GM23338 (cell line): ENCODE measurements around the gene MRPL32. TPM values are rescaled to one million over a fixed set of nuclear protein-coding genes. Genes with fewer than 3 reads are reported as not detected.

ENCODE experiments used
- ATAC-seq: fragments of 200-7000 bp; cut with Tn5 transposase; 3 replicates; pipeline ENCODE4 v1.9.1; 2020
- DNase-seq: peaks from one replicate; pipeline ENCODE4 v3.0.0-alpha.2; 2015; ENCODE audit warnings: low spot score
- H2AFZ ChIP-seq: fragments of 200-600 bp; sonication (generic); 2 replicates; pipeline ENCODE4 v1.8.0; 2016; ENCODE audit warnings: antibody characterized with exemption, mild to moderate bottlenecking, moderate library complexity
- H3F3A ChIP-seq: fragments of 200-600 bp; sonication (generic); replicated peaks from 2 replicates; pipeline ENCODE4 v1.8.0; 2017; ENCODE audit warnings: antibody characterized with exemption, mixed run types, low read depth
- H3K27ac ChIP-seq: fragments of 200-600 bp; sonication (generic); 2 replicates; pipeline ENCODE4 v1.6.1; 2016; ENCODE audit warnings: low read depth
- H3K27me3 ChIP-seq: fragments of 200-600 bp; sonication (generic); 2 replicates; pipeline ENCODE4 v1.8.0; 2016; ENCODE audit warnings: mild to moderate bottlenecking, mixed run types, moderate library complexity; ENCODE audit not compliant: insufficient read depth
- H3K36me3 ChIP-seq: fragments of 200-600 bp; sonication (generic); 2 replicates; pipeline ENCODE4 v1.8.0; 2016; ENCODE audit warnings: mild to moderate bottlenecking; ENCODE audit not compliant: insufficient read depth
- H3K4me1 ChIP-seq: fragments of 200-600 bp; sonication (generic); 2 replicates; pipeline ENCODE4 v1.8.0; 2016; ENCODE audit warnings: mild to moderate bottlenecking, moderate library complexity; ENCODE audit not compliant: insufficient read depth
- H3K4me2 ChIP-seq: fragments of 200-600 bp; sonication (generic); 2 replicates; pipeline ENCODE4 v1.7.1; 2017; ENCODE audit warnings: mixed run types
- H3K4me3 ChIP-seq: fragments of 200-600 bp; sonication (generic); 2 replicates; pipeline ENCODE4 v1.6.1; 2016; ENCODE audit warnings: mixed run types
- H3K79me2 ChIP-seq: fragments of 200-600 bp; sonication (generic); replicated peaks from 2 replicates; pipeline ENCODE4 v1.8.0; 2017; ENCODE audit warnings: mild to moderate bottlenecking; ENCODE audit not compliant: insufficient read depth
- H3K9me2 ChIP-seq: fragments of 200-600 bp; sonication (generic); 2 replicates; pipeline ENCODE4 v1.8.0; 2017; ENCODE audit not compliant: insufficient read depth
- H4K20me1 ChIP-seq: fragments of 200-600 bp; sonication (generic); replicated peaks from 2 replicates; pipeline ENCODE4 v1.8.0; 2017; ENCODE audit warnings: mild to moderate bottlenecking; ENCODE audit not compliant: insufficient read depth
- H3K27ac Mint-ChIP-seq: 2 replicates; pipeline ENCODE4 v1.8.0; 2020; ENCODE audit warnings: inconsistent platforms, mild to moderate bottlenecking, moderate library complexity, mixed read lengths
- H3K27me3 Mint-ChIP-seq: 3 replicates; pipeline ENCODE4 v1.8.0; 2022; ENCODE audit warnings: low read depth, mild to moderate bottlenecking, moderate library complexity, mixed read lengths, inconsistent platforms; ENCODE audit not compliant: insufficient read depth, poor library complexity
- H3K36me3 Mint-ChIP-seq: 3 replicates; pipeline ENCODE4 v1.8.0; 2021; ENCODE audit warnings: low read depth, mild to moderate bottlenecking, inconsistent platforms, moderate library complexity, mixed read lengths
- H3K4me1 Mint-ChIP-seq: 3 replicates; pipeline ENCODE4 v1.8.0; 2020; ENCODE audit warnings: mild to moderate bottlenecking, inconsistent platforms, mixed read lengths
- H3K4me3 Mint-ChIP-seq: 3 replicates; pipeline ENCODE4 v1.8.0; 2021; ENCODE audit warnings: moderate library complexity, mild to moderate bottlenecking, inconsistent platforms, mixed read lengths
- H3K9me3 Mint-ChIP-seq: 3 replicates; pipeline ENCODE4 v1.8.0; 2020; ENCODE audit warnings: moderate library complexity, mild to moderate bottlenecking, inconsistent platforms, mixed read lengths
- CREB1 ChIP-seq: fragments of 250-450 bp; sonication (Bioruptor Pico); IDR thresholded peaks from 2 replicates; pipeline ENCODE4 v1.5.0; 2020; ENCODE audit warnings: low read depth, mild to moderate bottlenecking, moderate library complexity
- EZH2 ChIP-seq: fragments of 200-600 bp; sonication (generic); IDR thresholded peaks from one replicate; pipeline ENCODE4 v1.8.0; 2017; ENCODE audit warnings: antibody characterized with exemption, mild to moderate bottlenecking, low read depth; ENCODE audit not compliant: unreplicated experiment
- EZH2phosphoT487 ChIP-seq: fragments of 200-600 bp; sonication (generic); IDR thresholded peaks from one replicate; pipeline ENCODE4 v1.8.1; 2018; ENCODE audit warnings: antibody characterized with exemption; ENCODE audit not compliant: unreplicated experiment
- JUNB ChIP-seq: IDR thresholded peaks from one replicate; pipeline ENCODE4 v1.6.1; 2016; ENCODE audit warnings: antibody characterized with exemption; ENCODE audit not compliant: unreplicated experiment
- NANOG ChIP-seq: IDR thresholded peaks from 2 replicates; pipeline ENCODE4 v1.6.1; 2016; ENCODE audit warnings: antibody characterized with exemption, borderline replicate concordance
- POLR2AphosphoS5 ChIP-seq: IDR thresholded peaks from 2 replicates; pipeline ENCODE4 v1.6.1; 2016; ENCODE audit warnings: antibody characterized with exemption, low read depth
- REST ChIP-seq: IDR thresholded peaks from one replicate; pipeline ENCODE4 v1.6.1; 2018; ENCODE audit warnings: antibody characterized with exemption; ENCODE audit not compliant: unreplicated experiment
- STAT1 ChIP-seq: IDR thresholded peaks from one replicate; pipeline ENCODE4 v1.6.1; 2016; ENCODE audit warnings: antibody characterized with exemption; ENCODE audit not compliant: unreplicated experiment
- ZNF114 ChIP-seq: fragments of 250-450 bp; sonication (Bioruptor Pico); IDR thresholded peaks from 2 replicates; pipeline ENCODE4 v1.5.0; 2020; ENCODE audit warnings: mild to moderate bottlenecking, moderate library complexity
- ZNF331 ChIP-seq: fragments of 250-450 bp; sonication (Bioruptor Pico); IDR thresholded peaks from 2 replicates; pipeline ENCODE4 v1.5.0; 2020; ENCODE audit warnings: low read depth, mild to moderate bottlenecking, moderate library complexity
- polyA plus RNA-seq: library from polyadenylated mRNA; unstranded; fragments of >200 nt; fragmentation: Nextera tagmentation; extraction: Ambion mirVana; gene quantifications from 2 replicates; pipeline ENCODE4 v1.2.1, GENCODE V29; 2016
- total RNA-seq: library from RNA; depleted of rRNA; stranded (reverse); fragments of >200 nt; shearing (Covaris generic); gene quantifications from 2 replicates; pipeline ENCODE4 v1.2.3, GENCODE V29; 2014
- TF ChIP-seq, protein P1 (sequence below): IDR thresholded peaks from 2 replicates; pipeline ENCODE4 v1.6.1; 2016; ENCODE audit warnings: antibody characterized with exemption

MRPL32 gene
- total and polyA plus RNA-seq, 2 experiments from 2014 or later: 93.4 to 303 TPM

DNA sequence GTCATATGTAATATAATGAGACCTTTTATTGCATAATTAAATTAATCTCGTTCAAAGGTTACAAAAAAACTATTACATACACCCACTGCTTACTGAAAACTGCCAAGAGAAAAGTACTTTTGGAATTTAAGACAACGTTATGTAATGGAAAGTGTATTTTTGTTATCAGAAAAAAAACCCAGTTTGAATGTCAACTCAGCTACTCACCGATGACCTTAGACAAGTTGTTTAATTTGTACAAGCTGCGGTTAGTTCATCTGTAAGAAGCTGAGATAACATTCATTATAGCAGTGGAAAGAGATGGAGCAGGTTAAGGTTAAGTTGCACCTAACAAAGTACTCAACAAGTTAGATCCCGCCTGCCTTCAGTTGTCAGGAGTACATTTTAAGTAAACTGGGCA, 1.3 kb upstream of the MRPL32 start:
- peaks cover 14% of the 10 kb centered on the region; the same call in 2 of the 3 replicates for H3K4me1 Mint-ChIP-seq

DNA sequence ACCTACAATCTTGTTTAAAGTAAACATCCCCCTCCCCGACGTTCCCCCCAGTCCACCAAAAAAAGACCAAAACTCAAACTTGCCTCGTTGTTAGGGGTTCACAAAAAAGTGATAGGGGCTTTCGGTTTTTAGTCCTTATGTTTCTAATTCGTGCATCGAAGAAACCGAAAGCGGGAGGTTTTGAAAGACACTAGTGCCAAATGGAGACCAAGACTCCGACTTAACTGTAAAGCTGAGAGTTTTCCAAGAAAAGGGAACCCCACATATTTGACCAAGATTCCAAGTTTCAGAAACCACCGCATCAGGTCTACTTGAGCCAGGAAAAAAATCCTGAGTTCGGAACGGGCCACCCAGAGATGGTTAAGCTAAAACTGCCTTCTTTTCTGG, 736 bp upstream of the MRPL32 start:
- no peak for DNase-seq
- H3K4me3 Mint-ChIP-seq: peak overlapping the region; percentile 100
- Histone ChIP-seq H3K36me3 (peaks cover 27% of the 10 kb centered on the region), H3K4me2 (peak overlapping the region; percentile 94), H2AFZ (peak overlapping the region; percentile 45; the same call in 1 of the 2 replicates), H3K27me3 (no peaks in the 10 kb centered on the region), H3F3A (no peaks in the 10 kb centered on the region), H3K4me3 (peak overlapping the region; percentile 89), H4K20me1 (peaks cover 68% of the 10 kb centered on the region), H3K27ac (no peak overlapping the region), H3K4me1 (peaks cover 12% of the 10 kb centered on the region), H3K79me2 (peaks cover 95% of the 10 kb centered on the region), H3K9me2 (no peaks in the 10 kb centered on the region)
- TF ChIP-seq EZH2phosphoT487 (no peak), ZNF331 (CRISPR knock-in tag) (no peak), ZNF114 (CRISPR knock-in tag) (no peak), NANOG (no peak), REST (no peak), POLR2AphosphoS5 (no peak), JUNB (no peak), STAT1 (no peak), CREB1 (no peak)
- TF ChIP-seq, protein P1, sequence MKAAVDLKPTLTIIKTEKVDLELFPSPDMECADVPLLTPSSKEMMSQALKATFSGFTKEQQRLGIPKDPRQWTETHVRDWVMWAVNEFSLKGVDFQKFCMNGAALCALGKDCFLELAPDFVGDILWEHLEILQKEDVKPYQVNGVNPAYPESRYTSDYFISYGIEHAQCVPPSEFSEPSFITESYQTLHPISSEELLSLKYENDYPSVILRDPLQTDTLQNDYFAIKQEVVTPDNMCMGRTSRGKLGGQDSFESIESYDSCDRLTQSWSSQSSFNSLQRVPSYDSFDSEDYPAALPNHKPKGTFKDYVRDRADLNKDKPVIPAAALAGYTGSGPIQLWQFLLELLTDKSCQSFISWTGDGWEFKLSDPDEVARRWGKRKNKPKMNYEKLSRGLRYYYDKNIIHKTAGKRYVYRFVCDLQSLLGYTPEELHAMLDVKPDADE: no peak
- no peaks in the 10 kb centered on the region for H3K9me3 Mint-ChIP-seq
- peaks cover 14% of the 10 kb centered on the region; the same call in 2 of the 3 replicates for H3K4me1 Mint-ChIP-seq
- peaks cover 40% of the 10 kb centered on the region for H3K36me3 Mint-ChIP-seq
- ATAC-seq: no peak
- peak overlapping the region; percentile 100 for H3K27ac Mint-ChIP-seq
- H3K27me3 Mint-ChIP-seq: peaks cover 13% of the 10 kb centered on the region

More for the DNA sequence above, 1.3 kb upstream of the MRPL32 start:
- Histone ChIP-seq H3K4me2 (peak overlapping the region; percentile 94), H3K27me3 (no peaks in the 10 kb centered on the region), H3K27ac (no peak overlapping the region), H3F3A (no peaks in the 10 kb centered on the region), H4K20me1 (peaks cover 69% of the 10 kb centered on the region), H3K9me2 (no peaks in the 10 kb centered on the region), H3K36me3 (peaks cover 27% of the 10 kb centered on the region), H3K4me1 (peaks cover 12% of the 10 kb centered on the region), H2AFZ (no peak overlapping the region), H3K79me2 (peaks cover 96% of the 10 kb centered on the region), H3K4me3 (peak overlapping the region; percentile 89)
- H3K27ac Mint-ChIP-seq: no peak overlapping the region; the same call in 1 of the 2 replicates
- peaks cover 13% of the 10 kb centered on the region for H3K27me3 Mint-ChIP-seq
- peak overlapping the region; percentile 100 for H3K4me3 Mint-ChIP-seq
- no peak for DNase-seq
- no peak for ATAC-seq
- H3K9me3 Mint-ChIP-seq: no peaks in the 10 kb centered on the region
- H3K36me3 Mint-ChIP-seq: peaks cover 40% of the 10 kb centered on the region
- no peak for TF ChIP-seq STAT1
- TF ChIP-seq EZH2phosphoT487: no peak
- no peak for TF ChIP-seq EZH2
